ENCODE measurements around the gene FRAT1. TPM values are rescaled to one million over a fixed set of nuclear protein-coding genes. Genes with fewer than 3 reads are reported as not detected.

The FRAT1 gene
- total and polyA plus RNA-seq, 2 donors (not counting 3 experiments of a cell fraction or from before 2014, with no cell fraction given): 2.2 to 3.2 TPM

GRCh38 chr10:97331153-97331703, 12.2 kb downstream of the FRAT1 start:
- Histone ChIP-seq H3K4me3 (replicated peaks in 1 of 3; ENCODE audit: insufficient read depth in 1 of 3, low read depth in 1 of 3, low read length in 3 of 3) (no peak overlapping the region), H3K79me2 (ENCODE audit: control insufficient read depth, insufficient read depth, low read length) (peaks cover 24% of the 10 kb centered on the region), H4K20me1 (replicated peaks; ENCODE audit: control insufficient read depth, extremely low read depth, insufficient read depth, low read length) (no peaks in the 10 kb centered on the region), H3K4me2 (ENCODE audit: insufficient read depth, low read length) (no peak overlapping the region), H3K27ac (ENCODE audit: insufficient read depth, low read depth, low read length) (no peak overlapping the region), H3K9ac (replicated peaks; ENCODE audit: extremely low read depth, insufficient read depth, low read length) (no peak overlapping the region), H3K27me3 (ENCODE audit: control insufficient read depth in 2 of 2, insufficient read depth in 2 of 2, low read length in 2 of 2) (peaks cover 3 to 7% of the 10 kb centered on the region in 2 experiments), H3K9me3 (replicated peaks; ENCODE audit: control insufficient read depth, insufficient read depth, low read length) (no peaks in the 10 kb centered on the region), H2AFZ (ENCODE audit: low read depth, low read length) (no peak overlapping the region), H3K4me1 (ENCODE audit: control insufficient read depth, extremely low read depth, insufficient read depth, low read length) (peaks cover 11% of the 10 kb centered on the region), H3K9me1 (replicated peaks; ENCODE audit: control insufficient read depth, extremely low read depth, insufficient read depth, low read length) (no peaks in the 10 kb centered on the region), H3K36me3 (ENCODE audit: control insufficient read depth in 2 of 2, extremely low read depth in 1 of 2, insufficient read depth in 2 of 2, low read length in 2 of 2) (peaks cover 0 to 5% of the 10 kb centered on the region in 2 experiments)
- CTCF ChIA-PET: interaction anchor here (1.5 to 4.4 kb wide), 6 partner anchors 8 to 259 kb away, joined by 4 to 73 read pairs (median 18); partner anchors contain the start of gene RRP12
- intact Hi-C loops (cut with micrococcal nuclease): loop anchor here (10.0 kb wide), 1 partner anchor 256 kb away; no protein-coding TSS in a partner anchor
- POLR2A ChIA-PET: interaction anchor here (3.4 kb wide), 1 partner anchor 12 kb away, joined by 10 read pairs; the partner anchor contains the start of gene FRAT1
- TF ChIP-seq MAX (IDR thresholded peaks at IDR 0.05; ENCODE audit: insufficient read depth, insufficient read length): no peak
- TF ChIP-seq FOS (IDR thresholded peaks at IDR 0.05; ENCODE audit: borderline replicate concordance, insufficient read depth, low read length): no peak
- DNase-seq (ENCODE audit: low read depth, low spot score): no peak
- BruUV-seq (replicated peaks): no TSS peak
- dilution Hi-C loops (cut with MboI; ENCODE audit: extremely low pct_ligation_motif_present, low sequenced_read_pairs): no loop called here
- FAIRE-seq: no peak

- Histone ChIP-seq H4K20me1 (replicated peaks; ENCODE audit: control insufficient read depth, extremely low read depth, insufficient read depth, low read length) (no peaks in the 10 kb centered on the region), H3K4me1 (ENCODE audit: control insufficient read depth, extremely low read depth, insufficient read depth, low read length) (peaks cover 11% of the 10 kb centered on the region), H3K4me2 (ENCODE audit: insufficient read depth, low read length) (peak overlapping the region; percentile 88), H3K4me3 (replicated peaks in 1 of 3; ENCODE audit: insufficient read depth in 1 of 3, low read depth in 1 of 3, low read length in 3 of 3) (peak overlapping the region; percentile 62 to 84 (median 80)), H3K27ac (ENCODE audit: insufficient read depth, low read depth, low read length) (peak overlapping the region; percentile 75), H3K9me3 (replicated peaks; ENCODE audit: control insufficient read depth, insufficient read depth, low read length) (no peaks in the 10 kb centered on the region), H2AFZ (ENCODE audit: low read depth, low read length) (peak overlapping the region; percentile 72), H3K9ac (replicated peaks; ENCODE audit: extremely low read depth, insufficient read depth, low read length) (peak overlapping the region; percentile 97), H3K9me1 (replicated peaks; ENCODE audit: control insufficient read depth, extremely low read depth, insufficient read depth, low read length) (no peaks in the 10 kb centered on the region), H3K27me3 (ENCODE audit: control insufficient read depth in 2 of 2, insufficient read depth in 2 of 2, low read length in 2 of 2) (peaks cover 16 to 22% of the 10 kb centered on the region in 2 experiments), H3K36me3 (ENCODE audit: control insufficient read depth in 2 of 2, extremely low read depth in 1 of 2, insufficient read depth in 2 of 2, low read length in 2 of 2) (peaks cover 0 to 5% of the 10 kb centered on the region in 2 experiments), H3K79me2 (ENCODE audit: control insufficient read depth, insufficient read depth, low read length) (peaks cover 24% of the 10 kb centered on the region)
- dilution Hi-C loops (cut with MboI; ENCODE audit: extremely low pct_ligation_motif_present, low sequenced_read_pairs): no loop called here
- ChIA-PET CTCF (interaction anchor here (0.7 to 4.4 kb wide), 23 partner anchors 10 to 307 kb away, joined by 3 to 73 read pairs (median 7); partner anchors contain the start of genes ARHGAP19, FRAT1 and RRP12), POLR2A (interaction anchor here (3.4 kb wide), 1 partner anchor 13 kb away, joined by 10 read pairs; the partner anchor contains the start of gene FRAT1)
- intact Hi-C loops (cut with micrococcal nuclease): loop anchor here (1.0 to 10.0 kb wide), 5 partner anchors 11 to 258 kb away; partner anchors contain the start of gene ARHGAP19
- TF ChIP-seq POLR2A (IDR thresholded peaks at IDR 0.05; ENCODE audit: low read depth, low read length) (no peak), CTCF (IDR thresholded peaks at IDR 0.05; ENCODE audit: extremely low read depth in 1 of 2, insufficient read depth in 1 of 2, low read depth in 1 of 2, low read length in 2 of 2) (peak; percentile 10 to 21), FOS (IDR thresholded peaks at IDR 0.05; ENCODE audit: borderline replicate concordance, insufficient read depth, low read length) (peak; percentile 22), MAX (IDR thresholded peaks at IDR 0.05; ENCODE audit: insufficient read depth, insufficient read length) (no peak), JUN (IDR thresholded peaks at IDR 0.05; ENCODE audit: borderline replicate concordance, insufficient read depth, insufficient read length, low read depth) (no peak), GATA2 (IDR thresholded peaks at IDR 0.05; ENCODE audit: insufficient read depth, insufficient read length, low read depth, low read length) (no peak), MYC (IDR thresholded peaks at IDR 0.05; ENCODE audit: low read depth, low read length) (no peak), EZH2 (IDR thresholded peaks at IDR 0.05; ENCODE audit: borderline replicate concordance, low read depth, low read length, severe bottlenecking) (no peak)
- DNase-seq (ENCODE audit: low read depth, low spot score) (peak; percentile 82), FAIRE-seq (peak; percentile 98)
- BruUV-seq (replicated peaks): TSS peak; percentile 51
Observed at GRCh38 chr10:97332591-97333350, 13.7 kb downstream of the FRAT1 start.

All from endothelial cell of umbilical vein (primary cell).